Measurements from ENCODE around the gene INPP1. TPM values are rescaled to one million over a fixed set of nuclear protein-coding genes. Genes with fewer than 3 reads are reported as not detected.

INPP1 gene
- total RNA-seq, 1 donor from 2014 or later = 15.4 TPM

GRCh38 chr2:190325588-190325987, 17.8 kb upstream of the INPP1 start:
- DNase-seq (ENCODE audit: low spot score, unreplicated experiment) = no peak
- H3K27ac Mint-ChIP-seq = no peak overlapping the region
- H3K36me3 Mint-ChIP-seq (ENCODE audit: insufficient read depth) = no peaks in the 10 kb centered on the region
- no peak overlapping the region for H3K4me3 Mint-ChIP-seq (ENCODE audit: low read depth)
- no peak for TF ChIP-seq CTCF (IDR thresholded peaks at IDR 0.05; ENCODE audit: unreplicated experiment)
- H3K27me3 Mint-ChIP-seq = no peaks in the 10 kb centered on the region
- H3K4me1 Mint-ChIP-seq (ENCODE audit: low read depth) = peaks cover 3% of the 10 kb centered on the region
- H3K9me3 Mint-ChIP-seq (ENCODE audit: low read depth) = peaks cover 2% of the 10 kb centered on the region

GRCh38 chr2:190327867-190328572, 15.4 kb upstream of the INPP1 start:
- peaks cover 2% of the 10 kb centered on the region for H3K9me3 Mint-ChIP-seq (ENCODE audit: low read depth)
- no peak overlapping the region for H3K4me3 Mint-ChIP-seq (ENCODE audit: low read depth)
- H3K27ac Mint-ChIP-seq = no peak overlapping the region
- no peaks in the 10 kb centered on the region for H3K36me3 Mint-ChIP-seq (ENCODE audit: insufficient read depth)
- peaks cover 3% of the 10 kb centered on the region for H3K4me1 Mint-ChIP-seq (ENCODE audit: low read depth)
- no peak for TF ChIP-seq CTCF (IDR thresholded peaks at IDR 0.05; ENCODE audit: unreplicated experiment)
- no peaks in the 10 kb centered on the region for H3K27me3 Mint-ChIP-seq
- DNase-seq (ENCODE audit: low spot score, unreplicated experiment) = no peak

- H3K9me3 Mint-ChIP-seq (ENCODE audit: low read depth) = peaks cover 2% of the 10 kb centered on the region
- H3K4me3 Mint-ChIP-seq (ENCODE audit: low read depth) = no peak overlapping the region
- H3K27me3 Mint-ChIP-seq = no peaks in the 10 kb centered on the region
- DNase-seq (ENCODE audit: low spot score, unreplicated experiment) = no peak
- no peak for TF ChIP-seq CTCF (IDR thresholded peaks at IDR 0.05; ENCODE audit: unreplicated experiment)
- no peaks in the 10 kb centered on the region for H3K36me3 Mint-ChIP-seq (ENCODE audit: insufficient read depth)
- H3K27ac Mint-ChIP-seq = no peak overlapping the region
- H3K4me1 Mint-ChIP-seq (ENCODE audit: low read depth) = peaks cover 8% of the 10 kb centered on the region
Observed at GRCh38 chr2:190328573-190329147, 14.7 kb upstream of the INPP1 start.

- Mint-ChIP-seq H3K27me3 (no peaks in the 10 kb centered on the region), H3K4me3 (ENCODE audit: low read depth) (no peak overlapping the region), H3K36me3 (ENCODE audit: insufficient read depth) (no peaks in the 10 kb centered on the region), H3K27ac (peak overlapping the region; percentile 66), H3K4me1 (ENCODE audit: low read depth) (peaks cover 21% of the 10 kb centered on the region), H3K9me3 (ENCODE audit: low read depth) (peaks cover 2% of the 10 kb centered on the region)
- TF ChIP-seq CTCF (IDR thresholded peaks at IDR 0.05; ENCODE audit: unreplicated experiment) = no peak
- DNase-seq (ENCODE audit: low spot score, unreplicated experiment) = no peak
Observed at GRCh38 chr2:190333395-190333794, 10.0 kb upstream of the INPP1 start.

GRCh38 chr2:190333928-190334327, 9.5 kb upstream of the INPP1 start:
- Mint-ChIP-seq H3K4me1 (ENCODE audit: low read depth) (peaks cover 21% of the 10 kb centered on the region), H3K4me3 (ENCODE audit: low read depth) (no peak overlapping the region), H3K36me3 (ENCODE audit: insufficient read depth) (no peaks in the 10 kb centered on the region), H3K27ac (peak overlapping the region; percentile 15), H3K27me3 (no peaks in the 10 kb centered on the region), H3K9me3 (ENCODE audit: low read depth) (peaks cover 2% of the 10 kb centered on the region)
- no peak for TF ChIP-seq CTCF (IDR thresholded peaks at IDR 0.05; ENCODE audit: unreplicated experiment)
- no peak for DNase-seq (ENCODE audit: low spot score, unreplicated experiment)

Measured in progenitor cell of endocrine pancreas (in vitro differentiated cells).